ENCODE results near the gene PTPRR.

DNA sequence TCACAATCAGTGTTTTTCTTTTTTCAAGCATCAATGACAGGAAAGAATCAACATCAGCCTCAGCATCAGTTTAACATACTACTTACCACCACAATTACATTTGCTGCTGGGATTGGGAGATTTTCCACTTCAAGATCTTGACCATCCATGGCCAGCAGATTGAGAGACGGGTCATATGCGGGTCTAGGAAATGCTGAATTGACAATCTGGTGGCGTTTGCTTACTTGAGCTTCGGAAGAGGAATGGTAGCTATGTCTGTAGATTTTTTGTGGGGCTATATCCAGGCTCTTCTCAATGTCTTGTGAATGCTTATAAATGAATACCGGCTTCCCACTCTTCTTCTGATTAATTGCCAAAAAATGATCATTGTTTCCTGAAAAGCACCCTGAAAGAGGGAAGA lies 27.9 kb downstream of the PTPRR start:
- TF ChIP-seq, protein P1, sequence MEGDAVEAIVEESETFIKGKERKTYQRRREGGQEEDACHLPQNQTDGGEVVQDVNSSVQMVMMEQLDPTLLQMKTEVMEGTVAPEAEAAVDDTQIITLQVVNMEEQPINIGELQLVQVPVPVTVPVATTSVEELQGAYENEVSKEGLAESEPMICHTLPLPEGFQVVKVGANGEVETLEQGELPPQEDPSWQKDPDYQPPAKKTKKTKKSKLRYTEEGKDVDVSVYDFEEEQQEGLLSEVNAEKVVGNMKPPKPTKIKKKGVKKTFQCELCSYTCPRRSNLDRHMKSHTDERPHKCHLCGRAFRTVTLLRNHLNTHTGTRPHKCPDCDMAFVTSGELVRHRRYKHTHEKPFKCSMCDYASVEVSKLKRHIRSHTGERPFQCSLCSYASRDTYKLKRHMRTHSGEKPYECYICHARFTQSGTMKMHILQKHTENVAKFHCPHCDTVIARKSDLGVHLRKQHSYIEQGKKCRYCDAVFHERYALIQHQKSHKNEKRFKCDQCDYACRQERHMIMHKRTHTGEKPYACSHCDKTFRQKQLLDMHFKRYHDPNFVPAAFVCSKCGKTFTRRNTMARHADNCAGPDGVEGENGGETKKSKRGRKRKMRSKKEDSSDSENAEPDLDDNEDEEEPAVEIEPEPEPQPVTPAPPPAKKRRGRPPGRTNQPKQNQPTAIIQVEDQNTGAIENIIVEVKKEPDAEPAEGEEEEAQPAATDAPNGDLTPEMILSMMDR (IDR thresholded peaks at IDR 0.05; ENCODE audit: low read depth, low read length, poor library complexity, severe bottlenecking), result no peak
- no peak for TF ChIP-seq EZH2phosphoT487 (IDR thresholded peaks at IDR 0.05; ENCODE audit: borderline replicate concordance, low read length)

Measured in DOHH2 (cell line).